Stimulated activated CD4-positive, alpha-beta T cell treated with anti-CD3 and anti-CD28 coated beads, Interleukin-1b, Interleukin-23, amount 100 ng/mL, for 4 hours (primary cell): Measurements from ENCODE around the gene LIPN.

Source experiments
- DNase-seq, 2 donors: peaks; one replicate each; pipeline ENCODE4 v3.0.0-alpha.2; 2020; ENCODE audit warnings: low read depth in 2 of 2

LIPN gene

DNA sequence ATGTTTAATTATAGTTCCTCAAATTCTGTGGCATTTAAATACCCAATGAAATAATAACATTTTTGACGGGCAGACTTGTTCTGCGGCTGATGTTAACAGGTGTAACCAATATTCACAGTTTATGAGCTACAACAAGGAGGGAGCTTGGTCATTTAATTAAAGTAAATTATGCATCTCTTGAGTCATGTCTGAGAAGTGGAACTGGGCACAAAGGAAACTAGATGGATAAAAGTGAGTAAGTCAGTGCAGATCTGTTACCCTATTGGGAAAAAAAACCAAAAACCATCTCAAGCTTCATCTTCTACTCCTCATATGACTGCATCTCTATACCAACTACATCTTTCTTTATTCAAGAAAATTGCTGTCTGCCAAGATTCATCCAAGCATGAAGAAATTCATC, 67.9 kb downstream of the LIPN start:
- no peak for DNase-seq

DNA sequence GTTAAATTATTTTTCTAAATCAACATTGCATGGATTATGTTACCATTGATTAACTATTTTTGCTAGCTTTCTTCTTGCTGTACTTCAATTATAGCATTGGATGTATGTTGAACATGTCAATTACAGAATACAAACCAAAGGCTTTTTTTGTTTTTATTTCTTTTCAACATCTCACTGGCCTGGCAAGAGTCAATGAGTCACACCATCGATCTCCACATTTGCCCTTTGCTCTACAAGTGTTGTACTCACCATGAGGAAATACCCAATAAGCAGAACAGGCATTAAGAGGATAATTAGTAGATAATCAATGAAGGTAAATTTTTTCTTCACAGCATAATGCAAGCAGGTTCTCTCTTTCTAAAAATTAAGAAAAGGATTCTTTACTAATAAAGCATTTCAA, 68.5 kb downstream of the LIPN start:
- DNase-seq, result no peak
